PFSK-1 (cell line): ENCODE data around the gene ROBO1.

ENCODE experiments used
- FOXP2 ChIP-seq: optimal IDR thresholded peaks from 2 replicates; pipeline ENCODE3; 2011; ENCODE audit warnings: borderline replicate concordance, control low read depth, inconsistent platforms; ENCODE audit not compliant: insufficient read depth; ENCODE audit errors: extremely low read length, extremely low read depth
- POLR2AphosphoS5 ChIP-seq: IDR thresholded peaks from 2 replicates; pipeline ENCODE4 v1.6.1; 2012; ENCODE audit warnings: low read depth, mild to moderate bottlenecking, control low read depth, low read length, moderate library complexity
- REST ChIP-seq, 2 experiments: IDR thresholded peaks; 2 replicates each; pipeline versions ENCODE4 v1.6.1 to v1.8.0; 2011 to 2012; ENCODE audit warnings: low read depth in 2 of 2, low read length in 2 of 2, control low read depth in 1 of 2, inconsistent platforms in 1 of 2, mild to moderate bottlenecking in 1 of 2, moderate library complexity in 1 of 2; ENCODE audit not compliant: insufficient read depth in 1 of 2
- SIN3A ChIP-seq: IDR thresholded peaks from 2 replicates; pipeline ENCODE4 v1.6.1; 2012; ENCODE audit warnings: mild to moderate bottlenecking, low read length, moderate library complexity, borderline replicate concordance; ENCODE audit not compliant: insufficient read depth
- TAF1 ChIP-seq: IDR thresholded peaks from 2 replicates; pipeline ENCODE4 v1.6.1; 2012; ENCODE audit warnings: low read length, control low read depth, borderline replicate concordance; ENCODE audit not compliant: insufficient read depth

GRCh38 chr3:78804251-78805037 lies 963.4 kb downstream of the ROBO1 start:
- no peak for TF ChIP-seq POLR2AphosphoS5
- TF ChIP-seq TAF1, result no peak
- no peak for TF ChIP-seq REST (IDR thresholded peaks at IDR 0.05; ENCODE audit: insufficient read depth in 1 of 2, low read depth in 2 of 2, low read length in 2 of 2)
- no peak for TF ChIP-seq SIN3A
- TF ChIP-seq FOXP2, result no peak
